GM06990 (cell line): Measurements from ENCODE around the gene TBK1.

Experiments
- DNase-seq: peaks from one replicate; pipeline ENCODE4 v3.0.0-alpha.2; 2011; ENCODE audit not compliant: insufficient read length; ENCODE audit errors: extremely low read depth
- H3K27me3 ChIP-seq: replicated peaks from 2 replicates; pipeline ENCODE4 v1.6.0; 2011; ENCODE audit warnings: low read length; ENCODE audit not compliant: control insufficient read depth, insufficient read depth
- H3K36me3 ChIP-seq: 2 replicates; pipeline ENCODE4 v1.5.1; 2011; ENCODE audit warnings: low read length; ENCODE audit not compliant: control insufficient read depth, insufficient read depth
- H3K4me3 ChIP-seq: replicated peaks from 2 replicates; pipeline ENCODE4 v1.5.1; 2011; ENCODE audit warnings: low read depth, mild to moderate bottlenecking, control low read depth, low read length
- CTCF ChIP-seq: IDR thresholded peaks from 2 replicates; pipeline ENCODE4 v1.5.1; 2011; ENCODE audit warnings: low read length, control low read depth, mild to moderate bottlenecking, inconsistent platforms; ENCODE audit not compliant: insufficient read depth, poor library complexity, severe bottlenecking

The TBK1 gene

GRCh38 chr12:64428956-64429355 lies 23.0 kb upstream of the TBK1 start:
- Histone ChIP-seq H3K36me3 (peaks cover 8% of the 10 kb centered on the region), H3K4me3 (no peak overlapping the region), H3K27me3 (no peaks in the 10 kb centered on the region)
- no peak for DNase-seq
- no peak for TF ChIP-seq CTCF

- no peaks in the 10 kb centered on the region for H3K27me3 ChIP-seq
- peaks cover 10% of the 10 kb centered on the region for H3K36me3 ChIP-seq
- DNase-seq: no peak
- TF ChIP-seq CTCF: no peak
- no peak overlapping the region for H3K4me3 ChIP-seq
Measured at GRCh38 chr12:64430886-64431285, 21.0 kb upstream of the TBK1 start.

DNA sequence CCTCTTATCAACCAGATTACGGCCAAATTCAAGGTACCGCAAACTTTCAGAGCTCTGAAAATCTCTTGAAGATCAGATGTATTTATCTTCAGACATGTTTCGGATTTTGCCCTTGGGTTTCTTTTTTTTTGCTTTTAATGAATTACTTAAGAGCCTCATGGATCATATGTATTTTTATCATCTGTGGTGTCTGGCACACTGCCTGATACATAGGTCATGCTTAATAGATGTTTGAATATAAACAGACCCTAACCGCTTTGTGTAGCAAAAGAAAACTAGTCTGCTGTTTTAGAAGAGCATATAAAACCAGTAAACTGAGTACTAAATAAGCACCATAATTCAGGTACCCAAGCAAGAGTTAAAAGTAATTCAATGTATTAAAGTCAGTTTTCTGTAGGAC lies 20.1 kb upstream of the TBK1 start:
- no peak overlapping the region for H3K4me3 ChIP-seq
- DNase-seq: no peak
- no peak for TF ChIP-seq CTCF
- peaks cover 10% of the 10 kb centered on the region for H3K36me3 ChIP-seq
- H3K27me3 ChIP-seq: no peaks in the 10 kb centered on the region

DNA sequence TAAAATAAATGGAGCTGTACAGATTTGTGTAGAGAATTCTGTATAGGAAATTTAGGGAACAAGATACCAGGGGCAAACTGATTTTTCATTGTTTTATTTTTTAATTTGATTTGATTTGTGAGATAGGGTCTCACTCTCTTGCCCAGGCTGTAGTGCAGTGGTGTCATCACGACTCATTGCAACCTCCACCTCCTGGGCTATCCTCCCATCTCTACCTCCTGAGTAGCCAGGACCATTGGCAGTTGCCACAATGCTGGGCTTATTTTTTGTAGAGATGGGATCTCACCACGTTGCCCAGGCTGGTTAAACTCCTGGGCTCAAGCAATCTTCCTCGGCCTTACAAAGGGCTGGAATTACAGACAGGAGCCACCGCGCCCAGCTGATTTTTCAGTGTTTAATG lies 18.0 kb upstream of the TBK1 start:
- peaks cover 11% of the 10 kb centered on the region for H3K36me3 ChIP-seq
- no peak for DNase-seq
- TF ChIP-seq CTCF: no peak
- no peak overlapping the region for H3K4me3 ChIP-seq
- no peaks in the 10 kb centered on the region for H3K27me3 ChIP-seq

GRCh38 chr12:64440100-64440499 lies 11.8 kb upstream of the TBK1 start:
- peaks cover 10% of the 10 kb centered on the region for H3K36me3 ChIP-seq
- H3K4me3 ChIP-seq: no peak overlapping the region
- TF ChIP-seq CTCF: no peak
- DNase-seq: no peak
- H3K27me3 ChIP-seq: no peaks in the 10 kb centered on the region

DNA sequence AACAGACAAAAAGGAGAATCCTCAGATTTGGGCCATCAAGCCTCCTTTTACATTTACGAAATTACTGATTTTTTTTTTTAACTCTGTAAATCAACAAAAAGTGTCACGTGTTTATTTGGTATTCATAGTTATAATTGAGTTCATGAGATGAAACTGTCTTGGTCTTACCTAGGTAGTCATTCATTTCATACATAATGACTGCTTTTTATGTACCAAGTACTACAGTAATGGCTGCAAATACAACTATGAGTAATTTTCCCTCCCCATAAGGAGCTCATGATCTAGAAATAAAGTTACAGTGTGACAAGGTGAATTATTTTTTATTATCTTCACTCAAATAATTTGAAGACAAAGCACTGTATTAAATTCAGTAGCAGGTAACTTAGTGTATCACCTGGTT lies 6.4 kb upstream of the TBK1 start:
- Histone ChIP-seq H3K4me3 (no peak overlapping the region), H3K36me3 (peaks cover 10% of the 10 kb centered on the region), H3K27me3 (no peaks in the 10 kb centered on the region)
- no peak for TF ChIP-seq CTCF
- DNase-seq: no peak
